GM10248 (cell line): Measurements from ENCODE around the gene HIVEP1.

Source experiments
- CTCF ChIA-PET: fragments of 300-600 bp; sonication (Branson Sonifier 250); formaldehyde crosslinking; extraction: SDS; loops from one replicate; lab custom pipeline; 2021; ENCODE audit warnings: antibody characterized with exemption; lab: Yijun Ruan, JAX
- POLR2A ChIA-PET: fragments of 350-650 bp; sonication (Branson Sonifier 250); formaldehyde crosslinking; extraction: SDS; loops from one replicate; lab custom pipeline; 2020; ENCODE audit warnings: antibody characterized with exemption; lab: Yijun Ruan, JAX
- DNase-seq: peaks from one replicate; pipeline ENCODE4 v3.0.0; 2012; ENCODE audit errors: extremely low spot score
- TF ChIP-seq, protein P1 (sequence below): IDR thresholded peaks from 2 replicates; pipeline ENCODE4 v1.5.1; 2012; ENCODE audit warnings: mild to moderate bottlenecking, low read depth; ENCODE audit errors: extremely low read depth, missing control alignments, control extremely low read depth

HIVEP1 gene

DNA sequence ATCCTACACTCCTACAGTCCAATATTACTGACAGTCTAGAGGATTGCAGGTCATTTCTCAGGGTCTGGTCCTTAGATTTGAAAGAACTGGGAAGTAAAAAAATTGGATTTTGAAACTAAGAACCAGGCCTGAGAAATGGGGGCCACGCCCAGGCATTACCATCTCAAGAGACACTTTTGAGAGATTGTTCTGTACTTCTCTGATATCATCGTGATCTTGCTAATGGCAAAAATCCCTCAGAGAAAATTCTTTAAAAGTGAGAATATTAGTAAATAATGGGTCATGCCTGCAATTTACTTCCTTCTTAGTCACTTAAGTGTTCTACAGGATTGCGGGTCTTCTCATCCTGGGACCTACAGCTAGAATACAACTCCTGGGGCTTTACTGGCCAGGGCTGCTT lies 42.0 kb upstream of the HIVEP1 start:
- TF ChIP-seq, protein P1, sequence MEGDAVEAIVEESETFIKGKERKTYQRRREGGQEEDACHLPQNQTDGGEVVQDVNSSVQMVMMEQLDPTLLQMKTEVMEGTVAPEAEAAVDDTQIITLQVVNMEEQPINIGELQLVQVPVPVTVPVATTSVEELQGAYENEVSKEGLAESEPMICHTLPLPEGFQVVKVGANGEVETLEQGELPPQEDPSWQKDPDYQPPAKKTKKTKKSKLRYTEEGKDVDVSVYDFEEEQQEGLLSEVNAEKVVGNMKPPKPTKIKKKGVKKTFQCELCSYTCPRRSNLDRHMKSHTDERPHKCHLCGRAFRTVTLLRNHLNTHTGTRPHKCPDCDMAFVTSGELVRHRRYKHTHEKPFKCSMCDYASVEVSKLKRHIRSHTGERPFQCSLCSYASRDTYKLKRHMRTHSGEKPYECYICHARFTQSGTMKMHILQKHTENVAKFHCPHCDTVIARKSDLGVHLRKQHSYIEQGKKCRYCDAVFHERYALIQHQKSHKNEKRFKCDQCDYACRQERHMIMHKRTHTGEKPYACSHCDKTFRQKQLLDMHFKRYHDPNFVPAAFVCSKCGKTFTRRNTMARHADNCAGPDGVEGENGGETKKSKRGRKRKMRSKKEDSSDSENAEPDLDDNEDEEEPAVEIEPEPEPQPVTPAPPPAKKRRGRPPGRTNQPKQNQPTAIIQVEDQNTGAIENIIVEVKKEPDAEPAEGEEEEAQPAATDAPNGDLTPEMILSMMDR = no peak
- no peak for DNase-seq
- CTCF ChIA-PET = no interaction called here
- POLR2A ChIA-PET = no interaction called here

DNA sequence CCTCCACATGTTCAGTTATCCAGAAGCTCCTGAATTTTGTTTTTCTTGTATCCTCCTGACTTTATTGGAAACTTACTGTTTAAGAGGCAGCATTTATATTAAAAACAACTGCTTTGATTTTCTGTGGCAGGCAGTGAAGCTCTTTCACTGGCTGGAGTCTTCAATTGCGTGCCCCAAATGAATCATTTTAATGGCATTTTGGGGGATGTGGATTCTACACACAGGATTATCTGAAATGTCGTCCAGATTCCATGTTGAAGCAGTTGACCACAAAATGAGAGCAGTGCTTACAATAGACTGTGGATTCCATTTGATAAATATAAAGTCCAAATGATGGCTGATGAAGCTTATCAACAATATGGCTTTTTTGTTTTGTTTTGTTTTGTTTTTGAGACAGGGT lies 41.0 kb upstream of the HIVEP1 start:
- no peak for DNase-seq
- TF ChIP-seq, protein P1 = no peak
- ChIA-PET CTCF (interaction anchor here (1.0 to 1.7 kb wide), 3 partner anchors 13 to 20 kb away, joined by 3 to 5 read pairs (median 4); no protein-coding TSS in a partner anchor), POLR2A (no interaction called here)

DNA sequence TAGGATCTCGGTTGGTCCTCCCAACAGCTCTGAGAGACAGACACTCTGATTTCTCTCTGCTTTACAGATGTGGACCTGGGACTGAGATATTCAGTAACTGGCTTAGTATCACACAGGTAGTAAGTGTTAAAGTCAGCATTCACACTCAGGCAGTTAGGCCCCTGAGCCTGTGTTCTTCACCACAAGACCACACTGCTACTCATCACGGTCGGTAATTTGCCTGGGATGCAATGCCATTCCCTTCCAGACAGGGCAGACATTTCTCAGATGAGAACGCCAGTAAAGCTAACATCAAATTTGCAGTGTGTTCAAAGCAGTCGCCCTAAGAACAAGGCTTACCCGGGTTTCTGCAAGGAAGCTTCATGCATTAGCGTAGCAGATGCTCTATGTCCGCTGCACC lies 39.8 kb upstream of the HIVEP1 start:
- TF ChIP-seq, protein P1 = no peak
- ChIA-PET POLR2A (no interaction called here), CTCF (interaction anchor here (1.4 to 1.7 kb wide), 2 partner anchors 16 to 19 kb away, joined by 4 to 5 read pairs; no protein-coding TSS in a partner anchor)
- DNase-seq = no peak

DNA sequence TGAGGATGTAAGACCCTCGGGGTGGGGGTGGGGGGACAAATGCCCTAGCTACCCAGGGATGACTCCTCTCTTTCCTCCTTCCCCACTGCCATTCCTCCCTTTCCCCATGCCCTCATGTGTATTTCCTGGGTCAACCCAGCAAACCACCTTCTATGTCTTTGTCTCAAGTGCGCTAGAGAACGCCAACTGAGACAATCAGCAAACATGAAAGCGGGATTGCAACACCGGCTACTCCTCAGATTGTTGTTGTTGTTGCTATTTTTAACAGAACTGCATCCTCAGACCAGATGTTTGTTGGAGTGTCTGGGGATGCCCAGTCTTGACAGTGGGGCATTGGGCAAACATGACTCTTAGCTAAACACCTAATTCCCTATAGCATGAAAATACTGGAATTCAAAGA lies 39.3 kb upstream of the HIVEP1 start:
- TF ChIP-seq, protein P1 = no peak
- ChIA-PET POLR2A (no interaction called here), CTCF (interaction anchor here (1.2 to 1.7 kb wide), 2 partner anchors 15 to 18 kb away, joined by 3 to 5 read pairs; no protein-coding TSS in a partner anchor)
- DNase-seq = no peak

DNA sequence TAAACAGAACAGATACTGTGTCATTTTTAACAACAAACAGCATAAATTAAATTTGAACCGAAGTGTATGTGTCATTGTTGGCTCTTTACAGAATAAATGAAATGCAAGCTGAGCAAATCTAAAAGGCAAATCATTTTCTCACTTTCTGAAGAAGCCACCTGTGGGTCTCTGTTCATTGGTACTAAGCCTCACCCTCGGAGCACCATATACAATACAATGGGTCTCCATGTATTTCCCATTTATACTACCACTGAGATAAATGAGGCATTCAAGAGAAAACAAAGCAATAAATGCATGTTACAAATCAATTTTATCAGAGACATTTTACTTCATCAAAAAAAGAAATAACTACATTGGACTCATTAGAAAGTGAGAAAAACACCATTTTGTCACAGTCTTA lies 38.9 kb upstream of the HIVEP1 start:
- ChIA-PET CTCF (interaction anchor here (1.2 kb wide), 1 partner anchor 15 kb away, joined by 3 read pairs; no protein-coding TSS in a partner anchor), POLR2A (no interaction called here)
- TF ChIP-seq, protein P1 = no peak
- no peak for DNase-seq

DNA sequence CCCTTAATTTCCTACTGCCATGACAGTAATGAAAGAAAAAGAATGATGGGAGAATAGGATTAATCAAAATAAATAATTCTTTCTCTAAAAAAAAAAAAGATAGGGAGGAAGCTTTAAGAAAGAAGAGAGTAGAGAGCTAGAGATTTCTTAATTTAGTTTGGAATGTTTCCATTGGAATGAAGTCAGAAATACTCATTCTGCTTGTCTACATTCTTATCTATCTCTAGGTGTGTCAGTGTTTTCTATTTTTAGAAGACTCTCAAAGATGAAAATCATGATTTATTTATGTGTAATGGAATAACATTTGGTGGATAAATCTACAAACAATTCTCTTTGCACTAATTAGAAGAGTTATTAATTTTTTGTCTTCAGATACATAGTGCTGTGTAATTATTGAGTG lies 38.0 kb upstream of the HIVEP1 start:
- no peak for DNase-seq
- CTCF ChIA-PET = interaction anchor here (1.2 to 1.7 kb wide), 2 partner anchors 8 to 16 kb away, joined by 3 to 6 read pairs; no protein-coding TSS in a partner anchor
- TF ChIP-seq, protein P1 = no peak
- POLR2A ChIA-PET = no interaction called here
